CD14-positive monocyte (primary cell): ENCODE data around the gene MAP3K19. TPM values are rescaled to one million over a fixed set of nuclear protein-coding genes. Genes with fewer than 3 reads are reported as not detected.
A peak's percentile ranks its signal among the peaks of the same experiment; 100 is the strongest.

ENCODE experiments used
- DNase-seq, 3 donors: peaks; one replicate each; pipeline ENCODE4 v3.0.0-alpha.2; 2011 to 2022
- H2AFZ ChIP-seq: 2 replicates; pipeline ENCODE4 v1.6.0; 2012; ENCODE audit warnings: mild to moderate bottlenecking, low read depth, low read length, inconsistent platforms; ENCODE audit not compliant: insufficient read depth, poor library complexity, severe bottlenecking
- H3K27ac ChIP-seq, 2 donors: 1 replicate in 1 of 2; 2 replicates in 1 of 2; pipeline ENCODE4 v1.5.1; 2012 to 2013; ENCODE audit warnings: low read length in 2 of 2, control low read depth in 1 of 2, inconsistent platforms in 1 of 2, low read depth in 1 of 2, mild to moderate bottlenecking in 1 of 2
- H3K27me3 ChIP-seq, 2 donors: one replicate each; pipeline versions ENCODE4 v1.6.0 to v1.6.1; 2011 to 2013; ENCODE audit warnings: low read length in 2 of 2; ENCODE audit not compliant: control insufficient read depth in 2 of 2, insufficient read depth in 2 of 2
- H3K36me3 ChIP-seq, 2 donors: replicated peaks in 1 of 2; 1 replicate in 1 of 2; 2 replicates in 1 of 2; pipeline versions ENCODE4 v1.5.1 to v1.6.1; 2012 to 2013; ENCODE audit warnings: low read length in 2 of 2, control low read depth in 1 of 2, inconsistent platforms in 1 of 2, mild to moderate bottlenecking in 1 of 2; ENCODE audit not compliant: insufficient read depth in 2 of 2, control insufficient read depth in 1 of 2
- H3K4me1 ChIP-seq, 2 donors: 1 replicate in 1 of 2; 2 replicates in 1 of 2; pipeline versions ENCODE4 v1.5.1 to v1.6.1; 2012 to 2013; ENCODE audit warnings: low read length in 2 of 2, control low read depth in 1 of 2, inconsistent platforms in 1 of 2, mild to moderate bottlenecking in 1 of 2, moderate library complexity in 1 of 2; ENCODE audit not compliant: insufficient read depth in 2 of 2, control insufficient read depth in 1 of 2
- H3K4me2 ChIP-seq: replicated peaks from 2 replicates; pipeline ENCODE3; 2012; ENCODE audit warnings: low read length, moderate library complexity, mild to moderate bottlenecking; ENCODE audit not compliant: poor library complexity, severe bottlenecking; ENCODE audit errors: extremely low read depth
- H3K4me3 ChIP-seq, 3 experiments: fragments of 200-600 bp in 1 of 3; sonication (generic) in 1 of 3; replicated peaks in 1 of 3; 1 replicate in 2 of 3; 2 replicates in 1 of 3; pipeline ENCODE4 v1.5.1; 2011 to 2013; ENCODE audit warnings: low read length in 3 of 3, mild to moderate bottlenecking in 3 of 3, control low read depth in 2 of 3, low read depth in 2 of 3, inconsistent platforms in 1 of 3, moderate library complexity in 1 of 3
- H3K79me2 ChIP-seq: 2 replicates; pipeline ENCODE4 v1.6.0; 2012; ENCODE audit warnings: mild to moderate bottlenecking, control low read depth, inconsistent platforms, low read length, moderate library complexity; ENCODE audit not compliant: insufficient read depth
- H3K9ac ChIP-seq: 2 replicates; pipeline ENCODE4 v1.6.0; 2017; ENCODE audit warnings: low read length, mild to moderate bottlenecking; ENCODE audit not compliant: insufficient read depth, poor library complexity, severe bottlenecking
- H3K9me3 ChIP-seq, 2 donors: replicated peaks in 1 of 2; 1 replicate in 1 of 2; 2 replicates in 1 of 2; pipeline versions ENCODE4 v1.5.1 to v1.6.1; 2012 to 2013; ENCODE audit warnings: low read length in 2 of 2, control low read depth in 1 of 2; ENCODE audit not compliant: control insufficient read depth in 1 of 2, insufficient read depth in 1 of 2
- H4K20me1 ChIP-seq: 2 replicates; pipeline ENCODE4 v1.6.0; 2012; ENCODE audit warnings: mild to moderate bottlenecking, low read length, control low read depth, moderate library complexity; ENCODE audit not compliant: insufficient read depth
- H3K27ac Mint-ChIP-seq, 7 donors: one replicate each; pipeline ENCODE4 v1.8.0; 2020; ENCODE audit warnings: mild to moderate bottlenecking in 7 of 7, mixed read lengths in 7 of 7, moderate library complexity in 6 of 7, inconsistent platforms in 2 of 7
- H3K27me3 Mint-ChIP-seq, 3 donors: one replicate each; pipeline ENCODE4 v1.8.0; 2021 to 2022; ENCODE audit warnings: low read depth in 3 of 3, mild to moderate bottlenecking in 3 of 3, mixed read lengths in 3 of 3, moderate library complexity in 3 of 3, inconsistent platforms in 1 of 3
- H3K36me3 Mint-ChIP-seq, 2 donors: one replicate each; pipeline ENCODE4 v1.8.0; 2020; ENCODE audit warnings: mixed read lengths in 2 of 2, inconsistent platforms in 1 of 2, mild to moderate bottlenecking in 1 of 2
- H3K4me1 Mint-ChIP-seq: one replicate; pipeline ENCODE4 v1.8.0; 2020; ENCODE audit warnings: mild to moderate bottlenecking, mixed read lengths
- H3K4me3 Mint-ChIP-seq, 2 donors: one replicate each; pipeline ENCODE4 v1.8.0; 2020; ENCODE audit warnings: mild to moderate bottlenecking in 2 of 2, mixed read lengths in 2 of 2, moderate library complexity in 1 of 2
- H3K9me3 Mint-ChIP-seq, 7 donors: one replicate each; pipeline ENCODE4 v1.8.0; 2020 to 2022; ENCODE audit warnings: mixed read lengths in 7 of 7, mild to moderate bottlenecking in 6 of 7, moderate library complexity in 6 of 7, inconsistent platforms in 2 of 7
- WGBS: methylation state at CpG from one replicate; pipeline ENCODE4 v1.1.5; 2013; ENCODE audit warnings: missing lambda C conversion rate; ENCODE audit not compliant: insufficient coverage; 5-methylcytosine and 5-hydroxymethylcytosine counted together
- intact Hi-C, 2 donors: fragments of 100-400 bp; cut with micrococcal nuclease; formaldehyde crosslinking; loops; one replicate each; pipeline versions ENCODE4 v1.15.0 to v1.15.1; 2023
- polyA plus RNA-seq, 3 donors: library from polyadenylated mRNA; depleted of rRNA in 1 of 3; unstranded in 2 of 3; stranded (reverse) in 1 of 3; fragments of 300-500 nt in 2 of 3; fragments of >200 nt in 1 of 3; fragmentation: Illumina TruSeq in 2 of 3; gene quantifications; 1 replicate in 2 of 3; 2 replicates in 1 of 3; pipeline ENCODE4 v1.2.3, GENCODE V29; 2012 to 2021
- TF ChIP-seq, protein P1 (sequence below): fragments of 200-600 bp; IDR thresholded peaks from one replicate; pipeline ENCODE4 v1.8.0; 2022; ENCODE audit warnings: antibody characterized with exemption, mild to moderate bottlenecking

Gene MAP3K19
- polyA plus RNA-seq, 3 donors: not detected

DNA sequence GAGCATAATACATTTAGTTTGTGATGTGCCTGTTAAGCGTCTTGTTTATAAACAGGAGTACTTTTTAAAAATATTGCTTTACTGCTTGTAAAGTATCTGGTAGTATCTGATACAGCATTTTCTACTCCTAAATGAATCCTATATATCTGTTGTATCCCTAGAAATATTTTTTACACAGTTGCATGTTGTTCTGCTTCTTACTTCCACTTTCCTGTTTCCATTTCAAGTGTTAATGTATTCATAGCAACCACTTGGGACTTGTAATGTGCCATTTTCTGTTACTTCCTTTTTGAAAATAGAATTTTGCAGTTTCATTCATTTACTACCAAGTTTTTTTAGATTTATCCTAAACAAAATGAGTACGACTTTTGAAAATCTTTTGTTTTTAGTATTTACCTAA lies 103.7 kb downstream of the MAP3K19 start:
- intact Hi-C loops: no loop called here
- H3K27ac ChIP-seq: peak overlapping the region in 1 of 2 donors; percentile 74
- TF ChIP-seq, protein P1, sequence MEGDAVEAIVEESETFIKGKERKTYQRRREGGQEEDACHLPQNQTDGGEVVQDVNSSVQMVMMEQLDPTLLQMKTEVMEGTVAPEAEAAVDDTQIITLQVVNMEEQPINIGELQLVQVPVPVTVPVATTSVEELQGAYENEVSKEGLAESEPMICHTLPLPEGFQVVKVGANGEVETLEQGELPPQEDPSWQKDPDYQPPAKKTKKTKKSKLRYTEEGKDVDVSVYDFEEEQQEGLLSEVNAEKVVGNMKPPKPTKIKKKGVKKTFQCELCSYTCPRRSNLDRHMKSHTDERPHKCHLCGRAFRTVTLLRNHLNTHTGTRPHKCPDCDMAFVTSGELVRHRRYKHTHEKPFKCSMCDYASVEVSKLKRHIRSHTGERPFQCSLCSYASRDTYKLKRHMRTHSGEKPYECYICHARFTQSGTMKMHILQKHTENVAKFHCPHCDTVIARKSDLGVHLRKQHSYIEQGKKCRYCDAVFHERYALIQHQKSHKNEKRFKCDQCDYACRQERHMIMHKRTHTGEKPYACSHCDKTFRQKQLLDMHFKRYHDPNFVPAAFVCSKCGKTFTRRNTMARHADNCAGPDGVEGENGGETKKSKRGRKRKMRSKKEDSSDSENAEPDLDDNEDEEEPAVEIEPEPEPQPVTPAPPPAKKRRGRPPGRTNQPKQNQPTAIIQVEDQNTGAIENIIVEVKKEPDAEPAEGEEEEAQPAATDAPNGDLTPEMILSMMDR: no peak
- peaks cover 70% of the 10 kb centered on the region for H3K79me2 ChIP-seq
- peak overlapping the region in 5 of 7 donors; percentile 79 to 90 (median 83) for H3K27ac Mint-ChIP-seq
- H3K4me2 ChIP-seq: peak overlapping the region; percentile 44
- peak overlapping the region in 1 of 2 donors; percentile 26 for H3K4me3 Mint-ChIP-seq
- no peaks in the 10 kb centered on the region for H3K9me3 ChIP-seq
- H3K9ac ChIP-seq: no peak overlapping the region
- WGBS: no CpG with 5 or more reads among the region's 2 CpGs
- peaks cover 49 to 72% of the 10 kb centered on the region in 2 donors for H3K36me3 Mint-ChIP-seq
- no peaks in the 10 kb centered on the region for H3K27me3 ChIP-seq
- peaks cover 8 to 19% of the 10 kb centered on the region in 2 donors for H3K4me1 ChIP-seq
- no peaks in the 10 kb centered on the region for H3K27me3 Mint-ChIP-seq
- peaks cover 18% of the 10 kb centered on the region for H3K4me1 Mint-ChIP-seq
- H2AFZ ChIP-seq: no peak overlapping the region
- H3K4me3 ChIP-seq: peak overlapping the region in 1 of 3 experiments; percentile 24
- peak; percentile 27 to 45 (median 41) for DNase-seq
- H4K20me1 ChIP-seq: peaks cover 65% of the 10 kb centered on the region
- no peaks in the 10 kb centered on the region for H3K9me3 Mint-ChIP-seq
- peaks cover 63 to 80% of the 10 kb centered on the region in 2 donors for H3K36me3 ChIP-seq

DNA sequence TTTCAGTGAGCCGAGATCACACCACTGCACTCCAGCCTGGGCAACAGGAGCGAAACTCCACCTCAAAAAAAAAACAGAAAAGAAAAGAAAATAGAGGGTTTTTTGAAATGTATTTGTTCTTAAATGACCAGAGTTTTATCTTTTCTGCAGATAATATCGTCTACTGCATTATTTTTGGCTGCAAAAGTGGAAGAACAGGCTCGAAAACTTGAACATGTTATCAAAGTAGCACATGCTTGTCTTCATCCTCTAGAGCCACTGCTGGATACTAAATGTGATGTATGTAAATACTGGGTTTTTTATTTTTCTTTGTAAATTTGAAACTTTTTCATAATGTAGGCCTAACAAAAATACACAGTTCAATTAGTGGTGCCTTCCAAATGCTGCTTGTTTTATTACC lies 110.6 kb downstream of the MAP3K19 start:
- Mint-ChIP-seq H3K4me3 (no peak overlapping the region), H3K9me3 (no peaks in the 10 kb centered on the region), H3K36me3 (peaks cover 38 to 51% of the 10 kb centered on the region in 2 donors), H3K27ac (peak overlapping the region in 2 of 7 donors; percentile 6 to 54), H3K4me1 (peaks cover 31% of the 10 kb centered on the region), H3K27me3 (no peaks in the 10 kb centered on the region)
- H3K27ac ChIP-seq: peak overlapping the region in 1 of 2 donors; percentile 17
- no peaks in the 10 kb centered on the region for H3K9me3 ChIP-seq
- no peak for DNase-seq
- peaks cover 42 to 69% of the 10 kb centered on the region in 2 donors for H3K36me3 ChIP-seq
- no peak overlapping the region for H2AFZ ChIP-seq
- no peak overlapping the region for H3K4me3 ChIP-seq
- H3K79me2 ChIP-seq: peaks cover 93% of the 10 kb centered on the region
- peaks cover 89% of the 10 kb centered on the region for H4K20me1 ChIP-seq
- no peaks in the 10 kb centered on the region for H3K27me3 ChIP-seq
- WGBS: 96% methylated on average over 2 of the region's 4 CpGs
- peaks cover 17% of the 10 kb centered on the region in 2 donors for H3K4me1 ChIP-seq
- intact Hi-C loops: no loop called here
- H3K9ac ChIP-seq: no peak overlapping the region
- TF ChIP-seq, protein P1: no peak
- H3K4me2 ChIP-seq: no peak overlapping the region
